ENCODE measurements around the gene POGZ.

DNA sequence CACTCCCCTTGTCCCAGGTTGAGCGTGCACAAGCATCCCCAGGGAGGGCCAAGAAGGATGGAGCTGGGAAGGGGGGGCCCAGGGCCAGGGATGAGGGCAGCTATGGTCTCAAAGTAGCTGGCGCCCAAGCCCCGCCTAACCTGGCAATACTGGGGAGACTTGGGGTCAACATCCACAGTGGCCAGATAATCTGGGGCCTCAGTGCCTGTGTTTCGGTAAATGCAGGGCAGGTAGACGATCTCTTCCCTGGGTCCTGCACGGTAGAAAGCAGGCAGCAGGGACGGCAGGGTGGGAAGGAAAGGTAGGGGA is 90.0 kb downstream of the POGZ start:
- TF ChIP-seq CTCF (IDR thresholded peaks at IDR 0.05) (no peak), POLR2A (IDR thresholded peaks at IDR 0.05) (no peak), POLR2AphosphoS5 (IDR thresholded peaks at IDR 0.05; ENCODE audit: insufficient read depth in 1 of 2, low read depth in 1 of 2) (no peak)
